WTC11 (cell line): ENCODE measurements around the gene GAGE12J. TPM values are rescaled to one million over a fixed set of nuclear protein-coding genes. Genes with fewer than 3 reads are reported as not detected.

Source experiments
- ATAC-seq: fragments of 200-7000 bp; cut with Tn5 transposase; 2 replicates; pipeline ENCODE4 v1.10.0; 2021; ENCODE audit warnings: mild to moderate bottlenecking, moderate library complexity
- CTCF ChIA-PET: fragments of 300-600 bp; sonication (Branson Sonifier 250); formaldehyde crosslinking; loops from one replicate; lab custom pipeline; 2021; ENCODE audit warnings: antibody characterized with exemption; lab: Charles Lee
- POLR2A ChIA-PET: fragments of 350-600 bp; sonication (Branson Sonifier 250); formaldehyde crosslinking; loops from one replicate; lab custom pipeline; 2021; ENCODE audit warnings: antibody characterized with exemption; lab: Charles Lee
- DNase-seq: peaks from one replicate; pipeline ENCODE4 v3.0.0; 2021; ENCODE audit warnings: low spot score
- H3K27ac Mint-ChIP-seq: 2 replicates; pipeline ENCODE4 v1.8.0; 2021; ENCODE audit warnings: mixed read lengths
- H3K27me3 Mint-ChIP-seq: 2 replicates; pipeline ENCODE4 v1.8.0; 2021; ENCODE audit warnings: low read depth, mild to moderate bottlenecking, moderate library complexity, mixed read lengths
- H3K36me3 Mint-ChIP-seq: 2 replicates; pipeline ENCODE4 v1.8.0; 2021; ENCODE audit warnings: mixed read lengths
- H3K4me1 Mint-ChIP-seq: 2 replicates; pipeline ENCODE4 v1.8.0; 2022; ENCODE audit warnings: mixed read lengths
- H3K4me3 Mint-ChIP-seq: 2 replicates; pipeline ENCODE4 v1.8.0; 2021; ENCODE audit warnings: mild to moderate bottlenecking, moderate library complexity, mixed read lengths
- H3K9me3 Mint-ChIP-seq: 2 replicates; pipeline ENCODE4 v1.8.0; 2021; ENCODE audit warnings: mixed read lengths
- ARID4B ChIP-seq: sonication (generic); formaldehyde crosslinking; IDR thresholded peaks from 2 replicates; pipeline ENCODE4 v1.8.0; 2023; ENCODE audit warnings: missing genetic modification reagents, mild to moderate bottlenecking, borderline replicate concordance
- ATF1 ChIP-seq: sonication (generic); formaldehyde crosslinking; IDR thresholded peaks from 2 replicates; pipeline ENCODE4 v1.8.1; 2023; ENCODE audit warnings: mild to moderate bottlenecking, moderate library complexity, missing genetic modification reagents
- ATF3 ChIP-seq: sonication (generic); formaldehyde crosslinking; conservative IDR thresholded peaks from 2 replicates; pipeline ENCODE4 v1.8.1; 2022; ENCODE audit warnings: mild to moderate bottlenecking, missing genetic modification reagents
- CDX4 ChIP-seq: fragments of 250-450 bp; sonication (Bioruptor Pico); IDR thresholded peaks from 2 replicates; pipeline ENCODE4 v1.9.0; 2021; ENCODE audit warnings: moderate library complexity, mild to moderate bottlenecking, inconsistent platforms, borderline replicate concordance
- CTCF ChIP-seq: fragments of 200-600 bp; IDR thresholded peaks from 2 replicates; pipeline ENCODE4 v1.8.0; 2022; ENCODE audit warnings: antibody characterized with exemption
- E2F1 ChIP-seq: sonication (generic); formaldehyde crosslinking; IDR thresholded peaks from 2 replicates; pipeline ENCODE4 v1.8.0; 2022; ENCODE audit warnings: mild to moderate bottlenecking, missing genetic modification reagents
- E2F5 ChIP-seq: sonication (generic); formaldehyde crosslinking; IDR thresholded peaks from 2 replicates; pipeline ENCODE4 v1.8.1; 2022; ENCODE audit warnings: mild to moderate bottlenecking, moderate library complexity, missing genetic modification reagents
- ELF4 ChIP-seq: sonication (generic); formaldehyde crosslinking; IDR thresholded peaks from 2 replicates; pipeline ENCODE4 v1.8.1; 2022; ENCODE audit warnings: low read depth, mild to moderate bottlenecking, moderate library complexity, missing genetic modification reagents
- ERG ChIP-seq: fragments of 250-450 bp; sonication (Bioruptor Pico); IDR thresholded peaks from 2 replicates; pipeline ENCODE4 v1.8.0; 2021; ENCODE audit warnings: mild to moderate bottlenecking
- FOXJ3 ChIP-seq: sonication (generic); formaldehyde crosslinking; IDR thresholded peaks from 2 replicates; pipeline ENCODE4 v1.9.0; 2021; ENCODE audit warnings: missing genetic modification reagents, mild to moderate bottlenecking, borderline replicate concordance
- MLX ChIP-seq: sonication (generic); formaldehyde crosslinking; IDR thresholded peaks from 2 replicates; pipeline ENCODE4 v1.8.1; 2023; ENCODE audit warnings: mild to moderate bottlenecking, missing genetic modification reagents, moderate library complexity
- PREB ChIP-seq: sonication (generic); formaldehyde crosslinking; IDR thresholded peaks from 2 replicates; pipeline ENCODE4 v1.8.1; 2022; ENCODE audit warnings: mild to moderate bottlenecking, missing genetic modification reagents, moderate library complexity, borderline replicate concordance
- PRRX2 ChIP-seq: fragments of 250-450 bp; sonication (Bioruptor Pico); IDR thresholded peaks from 2 replicates; pipeline ENCODE4 v1.8.0; 2021; ENCODE audit warnings: mild to moderate bottlenecking
- USF1 ChIP-seq: sonication (generic); formaldehyde crosslinking; IDR thresholded peaks from 2 replicates; pipeline ENCODE4 v1.8.0; 2022; ENCODE audit warnings: mild to moderate bottlenecking, missing genetic modification reagents
- ZBTB21 ChIP-seq: sonication (generic); formaldehyde crosslinking; IDR thresholded peaks from 2 replicates; pipeline ENCODE4 v1.8.1; 2023; ENCODE audit warnings: mild to moderate bottlenecking, missing genetic modification reagents, borderline replicate concordance
- ZNF423 ChIP-seq: fragments of 250-450 bp; sonication (Bioruptor Pico); IDR thresholded peaks from 2 replicates; pipeline ENCODE4 v2.1.2; 2022; ENCODE audit warnings: mild to moderate bottlenecking, moderate library complexity
- total RNA-seq: library from RNA; stranded (reverse); gene quantifications from 3 replicates; pipeline ENCODE4 v1.2.3, GENCODE V29; 2021

GAGE12J gene
- total RNA-seq, 1 experiment from 2014 or later = not detected

- peak overlapping the region; percentile 73; the same call in 1 of the 2 replicates for H3K27ac Mint-ChIP-seq
- no peaks in the 10 kb centered on the region for H3K27me3 Mint-ChIP-seq
- H3K4me1 Mint-ChIP-seq = peaks cover 3% of the 10 kb centered on the region
- ATAC-seq (peak; percentile 93), DNase-seq (peak; percentile 78)
- TF ChIP-seq ZBTB21 (CRISPR knock-in tag) (no peak), ATF3 (CRISPR knock-in tag) (no peak), CTCF (peak; percentile 44), USF1 (CRISPR knock-in tag) (no peak), CDX4 (no peak)
- ChIA-PET POLR2A (interaction anchor here (0.5 kb wide), 1 partner anchor 545 kb away, joined by 3 read pairs; no protein-coding TSS in a partner anchor), CTCF (interaction anchor here (0.6 to 2.1 kb wide), 12 partner anchors 15 to 470 kb away, joined by 3 to 10 read pairs (median 4); no protein-coding TSS in a partner anchor)
- H3K4me3 Mint-ChIP-seq = no peak overlapping the region
- no peaks in the 10 kb centered on the region for H3K36me3 Mint-ChIP-seq
- no peaks in the 10 kb centered on the region for H3K9me3 Mint-ChIP-seq
Measured at GRCh38 chrX:49291615-49292337, 30.1 kb upstream of the GAGE12J start.

- POLR2A ChIA-PET = interaction anchor here (0.5 kb wide), 1 partner anchor 546 kb away, joined by 3 read pairs; no protein-coding TSS in a partner anchor
Measured at GRCh38 chrX:49292400-49293362, 29.2 kb upstream of the GAGE12J start.

More at GRCh38 chrX:49292400-49293362, 29.2 kb upstream of the GAGE12J start:
- no peaks in the 10 kb centered on the region for H3K27me3 Mint-ChIP-seq
- H3K4me1 Mint-ChIP-seq = peaks cover 3% of the 10 kb centered on the region
- DNase-seq (no peak), ATAC-seq (peak; percentile 17)
- no peak overlapping the region for H3K4me3 Mint-ChIP-seq
- no peak overlapping the region for H3K27ac Mint-ChIP-seq
- TF ChIP-seq E2F1 (no peak), ERG (CRISPR knock-in tag) (no peak), ELF4 (no peak), ZNF423 (CRISPR knock-in tag) (no peak), FOXJ3 (CRISPR knock-in tag) (no peak), ATF1 (no peak), MLX (CRISPR knock-in tag) (no peak), PRRX2 (CRISPR knock-in tag) (no peak), E2F5 (CRISPR knock-in tag) (no peak), ARID4B (no peak), PREB (CRISPR knock-in tag) (no peak)
- TF ChIP-seq, all 79 proteins: peak for 0
- Mint-ChIP-seq H3K9me3 (no peaks in the 10 kb centered on the region), H3K36me3 (no peaks in the 10 kb centered on the region)
- CTCF ChIA-PET = interaction anchor here (0.6 to 2.1 kb wide), 11 partner anchors 14 to 469 kb away, joined by 3 to 10 read pairs (median 4); no protein-coding TSS in a partner anchor
